Prostate gland (tissue), 2 donors: ENCODE measurements around the gene SLC25A33.

Experiments used
- POLR2A ChIP-seq: fragments of 450-650 bp; IDR thresholded peaks from one replicate; pipeline ENCODE4 v1.6.1; 2016; ENCODE audit warnings: antibody characterized with exemption, mild to moderate bottlenecking
- POLR2AphosphoS5 ChIP-seq: sonication (generic); formaldehyde crosslinking; IDR thresholded peaks from one replicate; pipeline ENCODE4 v1.6.1; 2017; ENCODE audit warnings: antibody characterized with exemption
- TF ChIP-seq, protein P1 (sequence below), 4 experiments: fragments of 200-600 bp in 2 of 4; fragments of 450-650 bp in 2 of 4; sonication (generic) in 2 of 4; IDR thresholded peaks; 1 replicate in 3 of 4; 2 replicates in 1 of 4; pipeline ENCODE4 v1.5.1; 2016 to 2019; ENCODE audit warnings: antibody characterized with exemption in 4 of 4, mild to moderate bottlenecking in 2 of 4, moderate library complexity in 2 of 4

DNA sequence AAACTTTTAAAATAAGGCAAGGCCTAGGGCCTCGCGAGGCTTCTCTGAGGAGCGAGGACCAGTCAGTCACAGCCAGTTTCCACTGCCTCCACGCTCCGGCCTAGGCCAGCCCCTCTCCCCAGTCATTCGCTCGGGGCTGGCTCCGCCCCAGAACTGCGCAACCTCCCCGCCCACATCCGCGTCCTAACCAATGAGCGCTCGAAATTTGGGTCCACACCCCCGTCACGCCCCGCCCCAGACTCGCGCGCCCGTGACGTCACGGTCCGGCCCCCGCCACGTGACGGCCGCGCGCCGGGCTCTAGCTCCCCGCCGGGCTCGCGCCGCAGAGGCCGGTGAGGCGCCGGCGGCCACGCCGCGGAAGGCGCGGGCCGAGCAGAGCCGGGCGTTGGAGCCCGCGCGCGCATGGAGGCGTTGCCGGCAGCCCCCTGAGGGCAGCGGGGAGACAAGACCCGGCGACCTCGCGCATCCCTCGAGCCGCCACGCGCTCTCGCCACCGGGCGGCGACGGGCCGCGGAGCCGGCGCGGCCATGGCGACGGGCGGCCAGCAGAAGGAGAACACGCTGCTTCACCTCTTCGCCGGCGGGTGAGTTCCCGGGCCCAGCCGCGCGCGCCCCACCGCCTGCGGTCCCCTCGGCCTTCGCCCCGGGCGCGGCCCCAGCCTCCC is at the start of gene SLC25A33:
- TF ChIP-seq, protein P1, sequence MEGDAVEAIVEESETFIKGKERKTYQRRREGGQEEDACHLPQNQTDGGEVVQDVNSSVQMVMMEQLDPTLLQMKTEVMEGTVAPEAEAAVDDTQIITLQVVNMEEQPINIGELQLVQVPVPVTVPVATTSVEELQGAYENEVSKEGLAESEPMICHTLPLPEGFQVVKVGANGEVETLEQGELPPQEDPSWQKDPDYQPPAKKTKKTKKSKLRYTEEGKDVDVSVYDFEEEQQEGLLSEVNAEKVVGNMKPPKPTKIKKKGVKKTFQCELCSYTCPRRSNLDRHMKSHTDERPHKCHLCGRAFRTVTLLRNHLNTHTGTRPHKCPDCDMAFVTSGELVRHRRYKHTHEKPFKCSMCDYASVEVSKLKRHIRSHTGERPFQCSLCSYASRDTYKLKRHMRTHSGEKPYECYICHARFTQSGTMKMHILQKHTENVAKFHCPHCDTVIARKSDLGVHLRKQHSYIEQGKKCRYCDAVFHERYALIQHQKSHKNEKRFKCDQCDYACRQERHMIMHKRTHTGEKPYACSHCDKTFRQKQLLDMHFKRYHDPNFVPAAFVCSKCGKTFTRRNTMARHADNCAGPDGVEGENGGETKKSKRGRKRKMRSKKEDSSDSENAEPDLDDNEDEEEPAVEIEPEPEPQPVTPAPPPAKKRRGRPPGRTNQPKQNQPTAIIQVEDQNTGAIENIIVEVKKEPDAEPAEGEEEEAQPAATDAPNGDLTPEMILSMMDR (IDR thresholded peaks at IDR 0.05) = no peak
- TF ChIP-seq POLR2A (peak; percentile 72), POLR2AphosphoS5 (peak; percentile 86)
